H1 (cell line): ENCODE results near the gene UGT3A1. TPM values are rescaled to one million over a fixed set of nuclear protein-coding genes. Genes with fewer than 3 reads are reported as not detected.

ENCODE experiments used
- CTCF ChIA-PET: fragments of 300-600 bp; sonication (Branson Sonifier 250); formaldehyde crosslinking; loops from one replicate; lab custom pipeline; 2021; ENCODE audit not compliant: partially characterized antibody; lab: Charles Lee
- POLR2A ChIA-PET: fragments of 300-600 bp; sonication (Branson Sonifier 250); formaldehyde crosslinking; loops from one replicate; lab custom pipeline; 2021; ENCODE audit warnings: inconsistent platforms; ENCODE audit not compliant: partially characterized antibody; lab: Charles Lee
- DNase-seq, 2 experiments: peaks; one replicate each; pipeline versions ENCODE4 v3.0.0 to v3.0.0-alpha.2; 2010 to 2022; ENCODE audit warnings: low spot score in 2 of 2, low read depth in 1 of 2, mixed read lengths in 1 of 2
- FAIRE-seq: peaks from 2 replicates; lab custom pipeline; 2011; peaks lifted over from hg19 to GRCh38; lab: Jason Lieb, UNC
- H2AFZ ChIP-seq: 2 replicates; pipeline ENCODE4 v1.8.1; 2012; ENCODE audit warnings: low read length, inconsistent platforms
- H2AK5ac ChIP-seq: 2 replicates; pipeline ENCODE4 v1.6.1; 2013; ENCODE audit warnings: low read depth, low read length
- H2BK120ac ChIP-seq: replicated peaks from 2 replicates; pipeline ENCODE3; 2013; ENCODE audit warnings: low read depth, low read length, inconsistent platforms
- H2BK12ac ChIP-seq: 2 replicates; pipeline ENCODE4 v1.6.1; 2013; ENCODE audit warnings: low read depth, low read length
- H2BK15ac ChIP-seq: 2 replicates; pipeline ENCODE4 v1.6.1; 2013; ENCODE audit warnings: low read length
- H2BK20ac ChIP-seq: 2 replicates; pipeline ENCODE4 v1.6.1; 2013; ENCODE audit warnings: low read length
- H2BK5ac ChIP-seq: 2 replicates; pipeline ENCODE4 v1.6.1; 2013; ENCODE audit warnings: low read depth, low read length
- H3K14ac ChIP-seq: 2 replicates; pipeline ENCODE4 v1.6.1; 2013; ENCODE audit warnings: inconsistent platforms; ENCODE audit not compliant: insufficient read length
- H3K18ac ChIP-seq: 2 replicates; pipeline ENCODE4 v1.6.1; 2013; ENCODE audit warnings: low read length; ENCODE audit errors: extremely low read depth
- H3K23ac ChIP-seq: 2 replicates; pipeline ENCODE4 v1.6.1; 2013; ENCODE audit warnings: inconsistent platforms; ENCODE audit not compliant: insufficient read length
- H3K23me2 ChIP-seq: 2 replicates; pipeline ENCODE4 v1.6.1; 2013; ENCODE audit warnings: low read depth, low read length
- H3K27ac ChIP-seq: 2 replicates; pipeline ENCODE4 v1.6.1; 2011; ENCODE audit warnings: low read depth, low read length, inconsistent platforms
- H3K27me3 ChIP-seq, 4 experiments: replicated peaks in 1 of 4; 1 replicate in 1 of 4; 2 replicates in 3 of 4; pipeline versions ENCODE4 v1.6.1 to v1.8.1; 2011 to 2013; ENCODE audit warnings: low read length in 3 of 4, mild to moderate bottlenecking in 3 of 4, inconsistent platforms in 2 of 4, mixed read lengths in 2 of 4, moderate library complexity in 1 of 4; ENCODE audit not compliant: control insufficient read depth in 3 of 4, insufficient read depth in 3 of 4; ENCODE audit errors: extremely low read depth in 1 of 4
- H3K36me3 ChIP-seq, 4 experiments: 2 replicates each; pipeline versions ENCODE4 v1.6.1 to v1.8.1; 2011 to 2013; ENCODE audit warnings: mild to moderate bottlenecking in 4 of 4, low read length in 3 of 4, moderate library complexity in 2 of 4, control low read depth in 1 of 4, inconsistent platforms in 1 of 4; ENCODE audit not compliant: insufficient read depth in 4 of 4, control insufficient read depth in 2 of 4
- H3K4ac ChIP-seq: replicated peaks from 2 replicates; pipeline ENCODE3; 2013; ENCODE audit warnings: low read length, low read depth, mixed read lengths, inconsistent platforms; ENCODE audit not compliant: insufficient read length
- H3K4me1 ChIP-seq, 4 experiments: replicated peaks in 1 of 4; 1 replicate in 1 of 4; 2 replicates in 3 of 4; pipeline versions ENCODE4 v1.6.1 to v1.8.1; 2011 to 2013; ENCODE audit warnings: low read length in 3 of 4, inconsistent platforms in 2 of 4, mixed read lengths in 1 of 4; ENCODE audit not compliant: insufficient read depth in 4 of 4, control insufficient read depth in 3 of 4
- H3K4me2 ChIP-seq, 2 experiments: 2 replicates each; pipeline versions ENCODE4 v1.6.1 to v1.8.1; 2011 to 2013; ENCODE audit warnings: low read depth in 2 of 2, low read length in 2 of 2, control low read depth in 1 of 2, inconsistent platforms in 1 of 2, mild to moderate bottlenecking in 1 of 2; ENCODE audit not compliant: insufficient read depth in 1 of 2
- H3K4me3 ChIP-seq, 4 experiments: fragments of 200-600, 300-600 bp in 1 of 4; sonication (generic), shearing (Covaris generic), sonication (Bioruptor Twin) in 1 of 4; 2 replicates each; pipeline versions ENCODE4 v1.5.1 to v1.8.1; 2011 to 2016; ENCODE audit warnings: low read length in 4 of 4, low read depth in 3 of 4, control low read depth in 2 of 4, inconsistent platforms in 2 of 4, mild to moderate bottlenecking in 2 of 4, mixed read lengths in 1 of 4, moderate library complexity in 1 of 4; ENCODE audit not compliant: insufficient read depth in 2 of 4; ENCODE audit errors: extremely low read depth in 1 of 4
- H3K56ac ChIP-seq: replicated peaks from 2 replicates; pipeline ENCODE3; 2013; ENCODE audit warnings: low read depth, mild to moderate bottlenecking, mixed read lengths, low read length, inconsistent platforms; ENCODE audit not compliant: insufficient read length
- H3K79me1 ChIP-seq: 2 replicates; pipeline ENCODE4 v1.6.1; 2013; ENCODE audit warnings: low read depth, low read length, control low read depth
- H3K79me2 ChIP-seq, 2 experiments: 2 replicates each; pipeline versions ENCODE4 v1.6.1 to v1.8.1; 2012 to 2013; ENCODE audit warnings: low read length in 2 of 2, mild to moderate bottlenecking in 2 of 2, inconsistent platforms in 1 of 2; ENCODE audit not compliant: insufficient read depth in 2 of 2, control insufficient read depth in 1 of 2
- H3K9ac ChIP-seq, 4 experiments: replicated peaks in 1 of 4; 1 replicate in 1 of 4; 2 replicates in 3 of 4; pipeline versions ENCODE4 v1.6.1 to v1.8.1; 2011 to 2013; ENCODE audit warnings: low read depth in 3 of 4, low read length in 3 of 4, control low read depth in 2 of 4, mild to moderate bottlenecking in 2 of 4, moderate library complexity in 2 of 4, inconsistent platforms in 1 of 4; ENCODE audit errors: extremely low read depth in 1 of 4
- H3K9me3 ChIP-seq, 2 experiments: 2 replicates each; pipeline versions ENCODE4 v1.6.1 to v1.8.1; 2012 to 2013; ENCODE audit warnings: mild to moderate bottlenecking in 2 of 2, moderate library complexity in 2 of 2, control low read depth in 1 of 2, inconsistent platforms in 1 of 2, low read depth in 1 of 2, low read length in 1 of 2, mixed read lengths in 1 of 2; ENCODE audit not compliant: insufficient read depth in 2 of 2
- H4K20me1 ChIP-seq, 2 experiments: replicated peaks in 1 of 2; 2 replicates each; pipeline versions ENCODE3 to v1.8.1; 2011 to 2013; ENCODE audit warnings: inconsistent platforms in 2 of 2, low read length in 2 of 2, mild to moderate bottlenecking in 1 of 2; ENCODE audit not compliant: insufficient read depth in 2 of 2, control insufficient read depth in 1 of 2
- H4K5ac ChIP-seq: 2 replicates; pipeline ENCODE4 v1.6.1; 2013; ENCODE audit warnings: low read length, low read depth, mixed read lengths, inconsistent platforms; ENCODE audit not compliant: insufficient read length
- H4K8ac ChIP-seq: 2 replicates; pipeline ENCODE4 v1.8.0; 2013; ENCODE audit warnings: mild to moderate bottlenecking, moderate library complexity, low read length, inconsistent platforms; ENCODE audit not compliant: insufficient read depth; ENCODE audit errors: extremely low read depth
- H4K91ac ChIP-seq: replicated peaks from 2 replicates; pipeline ENCODE3; 2013; ENCODE audit warnings: low read length, mixed read lengths, inconsistent platforms; ENCODE audit not compliant: insufficient read length
- BACH1 ChIP-seq: IDR thresholded peaks from 2 replicates; pipeline ENCODE4 v1.6.1; 2012; ENCODE audit warnings: low read length, improper control_type of control experiment
- CBX5 ChIP-seq: fragments of 300-800, 300-1000 bp; sonication (generic); IDR thresholded peaks from 2 replicates; pipeline ENCODE4 v1.7.1; 2016; ENCODE audit warnings: antibody characterized with exemption, low read length, low read depth
- CTBP2 ChIP-seq: IDR thresholded peaks from 2 replicates; pipeline ENCODE4 v1.7.0; 2011; ENCODE audit warnings: borderline replicate concordance, mild to moderate bottlenecking, moderate library complexity, mixed read lengths, low read length; ENCODE audit not compliant: insufficient read depth, insufficient read length
- EP300 ChIP-seq, 2 experiments: IDR thresholded peaks; 1 replicate in 1 of 2; 2 replicates in 1 of 2; pipeline ENCODE4 v1.6.1; 2011 to 2012; ENCODE audit warnings: low read depth in 2 of 2, low read length in 2 of 2, mild to moderate bottlenecking in 2 of 2, borderline replicate concordance in 1 of 2, inconsistent platforms in 1 of 2, moderate library complexity in 1 of 2
- KDM4A ChIP-seq: IDR thresholded peaks from one replicate; pipeline ENCODE4 v1.7.1; 2012; ENCODE audit warnings: low read depth, mild to moderate bottlenecking, moderate library complexity, low read length, inconsistent platforms; ENCODE audit not compliant: severe bottlenecking
- NRF1 ChIP-seq: IDR thresholded peaks from 2 replicates; pipeline ENCODE4 v1.6.1; 2011; ENCODE audit warnings: mild to moderate bottlenecking, low read depth, low read length, improper control_type of control experiment
- PHF8 ChIP-seq: fragments of 200-600 bp; sonication (generic); conservative IDR thresholded peaks from 2 replicates; pipeline ENCODE4 v1.7.1; 2012; ENCODE audit warnings: low read depth, mild to moderate bottlenecking, inconsistent platforms, low read length, moderate library complexity
- POLR2A ChIP-seq, 2 experiments: IDR thresholded peaks; 1 replicate in 1 of 2; 2 replicates in 1 of 2; pipeline ENCODE4 v1.6.1; 2011; ENCODE audit warnings: low read depth in 2 of 2, low read length in 2 of 2, mild to moderate bottlenecking in 2 of 2; ENCODE audit errors: control extremely low read depth in 1 of 2
- POLR2AphosphoS5 ChIP-seq: IDR thresholded peaks from 2 replicates; pipeline ENCODE4 v1.6.1; 2011; ENCODE audit warnings: low read depth, low read length
- TAF1 ChIP-seq: IDR thresholded peaks from 2 replicates; pipeline ENCODE4 v1.6.1; 2011; ENCODE audit warnings: mild to moderate bottlenecking, low read depth, low read length
- TEAD4 ChIP-seq: IDR thresholded peaks from 2 replicates; pipeline ENCODE4 v1.6.1; 2012; ENCODE audit warnings: low read depth, low read length, inconsistent platforms, mixed read lengths
- ZNF274 ChIP-seq: IDR thresholded peaks from 2 replicates; pipeline ENCODE4 v1.7.0; 2012; ENCODE audit warnings: low read length, borderline replicate concordance; ENCODE audit errors: extremely low read depth
- WGBS, 2 experiments: shearing (Covaris generic) in 1 of 2; methylation state at CpG; one replicate each; pipeline versions ENCODE4 v1.1.6 to v1.1.7; 2013 to 2015; ENCODE audit warnings: low lambda C conversion rate in 2 of 2, mixed read lengths in 2 of 2, inconsistent platforms in 1 of 2, low coverage in 1 of 2, missing lambda C conversion rate in 1 of 2; ENCODE audit not compliant: insufficient replicate concordance in 2 of 2, insufficient coverage in 1 of 2, insufficient read length in 1 of 2; ENCODE audit errors: extremely low coverage in 1 of 2, missing lambda C conversion rate in 1 of 2; 5-methylcytosine and 5-hydroxymethylcytosine counted together
- polyA plus RNA-seq, 7 experiments: library from polyadenylated mRNA; depleted of rRNA in 3 of 7; stranded (reverse) in 5 of 7; unstranded in 2 of 7; fragments of >200 nt in 5 of 7; fragments of 200-250 nt in 2 of 7; gene quantifications; 1 replicate in 5 of 7; 2 replicates in 1 of 7; 4 replicates in 1 of 7; pipeline versions ENCODE4 v1.2.1 to v1.2.3, GENCODE V29; 2011 to 2013; ENCODE audit warnings: missing spikeins in 2 of 7, mixed read lengths in 2 of 7
- total RNA-seq: library from RNA; stranded (reverse); fragmentation: NEBNext Ultra II Directional; extraction: Animal tissue kit (Norgen Biotek cat#: 25700); gene quantifications from 2 replicates; pipeline ENCODE4 v1.2.1, GENCODE V29; 2021
- TF ChIP-seq, protein P1 (sequence below): IDR thresholded peaks from 2 replicates; pipeline ENCODE4 v1.6.1; 2012; ENCODE audit warnings: inconsistent platforms
- TF ChIP-seq, protein P2 (sequence below): IDR thresholded peaks from 2 replicates; pipeline ENCODE4 v1.6.1; 2012; ENCODE audit warnings: inconsistent platforms

Gene UGT3A1
- total and polyA plus RNA-seq, 2 of the 8 experiments (the other 6 are each of a cell fraction or from before 2014, with no cell fraction given): 2.4 to 3.4 TPM

DNA sequence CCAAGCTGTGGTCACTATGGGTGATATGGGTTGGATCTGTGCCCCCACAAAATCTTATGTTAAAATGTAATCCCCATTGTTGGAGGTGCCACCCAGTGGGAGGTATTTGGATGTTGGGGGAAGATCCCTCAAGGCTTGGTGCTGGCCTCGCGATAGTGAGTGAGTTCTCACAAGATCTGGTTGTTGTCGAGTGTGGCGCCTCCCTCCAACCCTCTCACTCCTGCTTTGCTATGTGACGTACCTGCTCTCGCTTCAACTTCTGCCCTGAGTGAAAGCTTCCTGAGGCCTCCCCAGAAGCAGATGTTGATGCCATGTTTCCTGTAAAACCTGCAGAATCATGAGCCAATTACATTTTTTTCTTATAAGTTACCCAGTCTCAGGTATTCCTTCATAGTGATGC, 40.0 kb upstream of the UGT3A1 start:
- Histone ChIP-seq H3K4me3 (no peak overlapping the region), H2BK120ac (no peak overlapping the region)
- TF ChIP-seq, protein P1, sequence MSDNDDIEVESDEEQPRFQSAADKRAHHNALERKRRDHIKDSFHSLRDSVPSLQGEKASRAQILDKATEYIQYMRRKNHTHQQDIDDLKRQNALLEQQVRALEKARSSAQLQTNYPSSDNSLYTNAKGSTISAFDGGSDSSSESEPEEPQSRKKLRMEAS: no peak
- TF ChIP-seq TEAD4: no peak
- TF ChIP-seq POLR2AphosphoS5: no peak
- no peak for TF ChIP-seq CTBP2
- TF ChIP-seq POLR2A (IDR thresholded peaks at IDR 0.05; ENCODE audit: control extremely low read depth in 1 of 2, low read depth in 2 of 2, low read length in 2 of 2): no peak
- TF ChIP-seq NRF1: no peak
- TF ChIP-seq EP300 (IDR thresholded peaks at IDR 0.05; ENCODE audit: borderline replicate concordance in 1 of 2, low read depth in 2 of 2, low read length in 2 of 2): no peak
- no peak for TF ChIP-seq TAF1
- TF ChIP-seq CBX5: no peak
- no peak for TF ChIP-seq ZNF274
- TF ChIP-seq BACH1: no peak
- TF ChIP-seq, protein P2, sequence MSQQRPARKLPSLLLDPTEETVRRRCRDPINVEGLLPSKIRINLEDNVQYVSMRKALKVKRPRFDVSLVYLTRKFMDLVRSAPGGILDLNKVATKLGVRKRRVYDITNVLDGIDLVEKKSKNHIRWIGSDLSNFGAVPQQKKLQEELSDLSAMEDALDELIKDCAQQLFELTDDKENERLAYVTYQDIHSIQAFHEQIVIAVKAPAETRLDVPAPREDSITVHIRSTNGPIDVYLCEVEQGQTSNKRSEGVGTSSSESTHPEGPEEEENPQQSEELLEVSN: no peak
- no peak for TF ChIP-seq PHF8
- TF ChIP-seq KDM4A: no peak

More for the DNA sequence above, 40.0 kb upstream of the UGT3A1 start:
- no peak overlapping the region for H4K91ac ChIP-seq
- no peak overlapping the region for H2AK5ac ChIP-seq
- no peak overlapping the region for H2BK5ac ChIP-seq
- H2BK15ac ChIP-seq: no peak overlapping the region
- CTCF ChIA-PET: interaction anchor here (2.0 kb wide), 1 partner anchor 10 kb away, joined by 5 read pairs; no protein-coding TSS in a partner anchor
- no peaks in the 10 kb centered on the region for H3K23me2 ChIP-seq
- no peak overlapping the region for H3K27ac ChIP-seq
- FAIRE-seq (no peak), DNase-seq (no peak)
- no peak overlapping the region for H3K56ac ChIP-seq
- no peaks in the 10 kb centered on the region for H4K20me1 ChIP-seq
- H2AFZ ChIP-seq: no peak overlapping the region
- no peak overlapping the region for H4K5ac ChIP-seq
- no peak overlapping the region for H4K8ac ChIP-seq
- H3K14ac ChIP-seq: no peak overlapping the region
- WGBS, 2 experiments: 98% methylated on average over 6 of the region's 6 CpGs; no CpG with 5 or more reads in 1 of the 2 experiments
- no peak overlapping the region for H2BK20ac ChIP-seq
- H3K4me2 ChIP-seq: no peak overlapping the region
- POLR2A ChIA-PET: no interaction called here
- no peaks in the 10 kb centered on the region for H3K4me1 ChIP-seq
- H3K79me1 ChIP-seq: no peaks in the 10 kb centered on the region
- no peak overlapping the region for H3K4ac ChIP-seq
- H3K36me3 ChIP-seq: no peaks in the 10 kb centered on the region
- H3K9ac ChIP-seq: no peak overlapping the region
- no peaks in the 10 kb centered on the region for H3K27me3 ChIP-seq
- no peak overlapping the region for H3K23ac ChIP-seq
- no peak overlapping the region for H2BK12ac ChIP-seq
- no peaks in the 10 kb centered on the region for H3K79me2 ChIP-seq
- peaks cover 0 to 7% of the 10 kb centered on the region in 2 experiments; a peak in 2 of 4 replicates for H3K9me3 ChIP-seq
- no peak overlapping the region for H3K18ac ChIP-seq
